T-helper 1 cell treated with Interleukin-12 subunit alpha and Interleukin-12 subunit beta and Interleukin-4 antibody, amounts not matched to agents 30 ng/mL and 1 ng/mL, for 36 hours (primary cell): ENCODE results near the gene CARD6. TPM values are rescaled to one million over a fixed set of nuclear protein-coding genes. Genes with fewer than 3 reads are reported as not detected.
"Not testable (repeated sequence)": the region's sequence is repeated elsewhere in the genome, so short reads cannot be mapped to it uniquely, and the experiment has no call there.

Experiments used
- intact Hi-C: fragments of 100-400 bp; cut with micrococcal nuclease; formaldehyde crosslinking; loops from one replicate; pipeline ENCODE4 v1.15.1; 2024
- total RNA-seq: library from RNA; stranded (reverse); gene quantifications from 2 replicates; pipeline ENCODE4 v1.2.3, GENCODE V29; 2022

The CARD6 gene
- total RNA-seq, 1 donor from 2014 or later = 6.3 TPM

GRCh38 chr5:40866844-40867243 is 25.7 kb downstream of the CARD6 start:
- intact Hi-C loops = no loop called here

GRCh38 chr5:40869384-40869783 is 28.2 kb downstream of the CARD6 start:
- intact Hi-C loops = no loop called here

DNA sequence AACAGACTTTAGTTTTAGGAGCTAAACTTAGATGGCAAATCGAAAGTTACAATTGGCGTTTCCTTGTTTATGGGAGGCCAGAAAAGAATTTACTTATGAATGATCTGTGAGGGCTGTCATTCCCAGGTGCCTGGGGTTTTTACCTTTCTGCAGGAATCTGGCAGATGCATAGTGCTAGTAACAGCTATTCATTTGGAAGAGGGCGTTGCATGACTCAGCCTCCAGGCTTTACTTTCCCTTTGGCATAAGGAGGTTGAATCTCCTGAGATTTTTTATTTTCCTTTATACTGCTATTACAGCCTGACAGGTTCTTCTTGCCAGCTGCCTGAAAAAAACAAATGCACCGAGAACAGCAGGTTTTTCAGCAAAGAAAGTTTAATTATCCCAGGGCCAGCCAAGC is 30.0 kb downstream of the CARD6 start:
- intact Hi-C loops = no loop called here

GRCh38 chr5:40872253-40872652 is 31.1 kb downstream of the CARD6 start:
- intact Hi-C loops = not testable (repeated sequence)

DNA sequence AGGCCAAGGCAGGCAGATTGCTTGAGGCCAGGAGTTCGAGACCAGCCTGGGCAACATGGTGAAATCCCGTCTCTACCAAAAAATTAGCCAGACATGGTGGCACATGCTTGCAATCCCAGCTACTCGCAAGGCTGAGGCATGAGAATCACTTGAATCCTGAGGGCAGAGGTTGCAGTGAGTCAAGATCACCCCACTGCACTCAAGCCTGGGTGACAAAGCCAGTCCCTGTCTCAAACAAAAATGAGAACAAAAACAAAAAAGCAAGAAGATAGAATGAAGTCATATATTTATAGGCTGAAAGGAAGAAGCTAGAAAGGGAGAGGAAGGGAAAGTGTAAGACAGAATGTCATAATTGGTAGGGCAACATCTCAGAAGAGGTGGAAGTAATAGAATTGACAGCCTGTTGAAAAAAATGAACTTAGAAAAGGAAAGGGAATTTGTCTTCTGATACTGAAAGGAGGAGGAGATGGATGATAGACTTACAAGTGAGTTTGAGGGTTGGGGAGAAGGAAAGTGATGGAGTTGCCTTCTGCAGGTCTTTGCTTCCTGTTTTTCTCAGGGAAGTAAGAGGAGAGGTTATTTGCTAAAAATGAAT is 32.2 kb downstream of the CARD6 start:
- intact Hi-C loops = no loop called here

GRCh38 chr5:40875958-40876357 is 34.8 kb downstream of the CARD6 start:
- intact Hi-C loops = no loop called here

DNA sequence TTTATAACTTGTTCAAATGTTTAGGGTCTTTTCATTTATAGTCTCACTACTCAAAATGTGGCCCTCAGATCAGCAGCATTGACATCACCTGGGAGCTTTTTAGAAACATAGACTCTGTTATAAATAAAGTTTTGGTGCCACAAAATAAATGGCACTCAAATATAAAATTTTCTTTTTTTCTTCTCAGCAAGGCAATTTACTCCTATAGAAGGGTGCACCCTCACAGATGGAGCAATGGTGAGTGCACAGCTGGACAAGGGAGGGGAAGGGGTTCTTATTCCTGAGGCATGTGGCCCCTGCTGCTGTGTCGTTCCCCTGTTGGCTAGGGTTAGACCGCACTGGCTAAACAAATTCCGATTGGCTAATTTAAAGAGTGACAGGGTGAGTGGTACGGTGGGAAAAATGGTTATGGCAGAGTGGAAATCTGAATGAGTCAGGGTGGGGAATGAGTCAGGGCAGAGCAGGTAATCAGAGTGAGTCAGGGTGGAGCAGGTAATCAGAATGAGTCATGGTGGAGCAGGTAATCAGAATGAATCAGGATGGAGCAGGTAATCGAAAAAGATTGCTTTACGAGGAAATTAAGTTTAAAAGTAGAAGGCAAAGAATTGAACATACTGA is 36.3 kb downstream of the CARD6 start:
- intact Hi-C loops = no loop called here

DNA sequence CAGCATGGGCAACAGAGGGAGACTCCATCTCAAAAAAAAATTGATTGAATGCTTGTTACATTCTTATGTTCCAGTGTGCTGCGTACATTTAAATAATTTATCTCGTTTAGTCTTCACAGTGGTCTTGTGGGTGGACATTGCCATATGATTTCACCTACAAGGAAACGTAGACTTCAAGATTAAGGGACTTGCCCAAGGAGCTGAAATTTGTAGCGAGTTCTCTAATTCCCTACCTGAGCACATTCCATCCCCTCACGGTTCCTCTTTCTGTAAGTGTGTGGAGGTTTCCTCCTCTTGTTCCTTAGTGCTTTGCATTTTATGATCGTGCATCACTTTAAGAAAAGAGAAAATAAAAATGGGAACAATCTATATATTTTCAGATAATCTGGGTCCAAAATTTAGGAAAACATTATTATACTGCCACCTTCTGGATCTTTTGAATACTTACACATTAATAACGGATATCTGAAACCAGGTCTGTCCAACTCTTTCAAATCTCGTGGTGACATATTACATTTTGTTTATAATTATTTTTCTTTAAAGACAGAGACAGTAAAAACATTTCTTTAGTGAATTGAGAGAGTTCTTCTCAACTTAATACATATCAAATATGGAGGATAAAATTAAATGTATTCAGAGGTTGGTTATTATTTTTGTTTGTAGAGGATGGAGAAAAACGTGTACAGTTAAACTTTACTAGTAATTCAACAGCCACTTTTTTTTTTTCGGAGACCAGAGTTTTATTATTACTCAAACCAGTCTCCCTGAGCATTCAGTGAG is 38.2 kb downstream of the CARD6 start:
- intact Hi-C loops = loop anchor here (1.0 kb wide), 8 partner anchors 44 to 1300 kb away; partner anchors contain the start of genes RPL37 and TTC33

- intact Hi-C loops = no loop called here
These were observed 41.1 kb downstream of the CARD6 start for GRCh38 chr5:40882291-40882690.

GRCh38 chr5:40883051-40883450 is 41.9 kb downstream of the CARD6 start:
- intact Hi-C loops = not testable (repeated sequence)

DNA sequence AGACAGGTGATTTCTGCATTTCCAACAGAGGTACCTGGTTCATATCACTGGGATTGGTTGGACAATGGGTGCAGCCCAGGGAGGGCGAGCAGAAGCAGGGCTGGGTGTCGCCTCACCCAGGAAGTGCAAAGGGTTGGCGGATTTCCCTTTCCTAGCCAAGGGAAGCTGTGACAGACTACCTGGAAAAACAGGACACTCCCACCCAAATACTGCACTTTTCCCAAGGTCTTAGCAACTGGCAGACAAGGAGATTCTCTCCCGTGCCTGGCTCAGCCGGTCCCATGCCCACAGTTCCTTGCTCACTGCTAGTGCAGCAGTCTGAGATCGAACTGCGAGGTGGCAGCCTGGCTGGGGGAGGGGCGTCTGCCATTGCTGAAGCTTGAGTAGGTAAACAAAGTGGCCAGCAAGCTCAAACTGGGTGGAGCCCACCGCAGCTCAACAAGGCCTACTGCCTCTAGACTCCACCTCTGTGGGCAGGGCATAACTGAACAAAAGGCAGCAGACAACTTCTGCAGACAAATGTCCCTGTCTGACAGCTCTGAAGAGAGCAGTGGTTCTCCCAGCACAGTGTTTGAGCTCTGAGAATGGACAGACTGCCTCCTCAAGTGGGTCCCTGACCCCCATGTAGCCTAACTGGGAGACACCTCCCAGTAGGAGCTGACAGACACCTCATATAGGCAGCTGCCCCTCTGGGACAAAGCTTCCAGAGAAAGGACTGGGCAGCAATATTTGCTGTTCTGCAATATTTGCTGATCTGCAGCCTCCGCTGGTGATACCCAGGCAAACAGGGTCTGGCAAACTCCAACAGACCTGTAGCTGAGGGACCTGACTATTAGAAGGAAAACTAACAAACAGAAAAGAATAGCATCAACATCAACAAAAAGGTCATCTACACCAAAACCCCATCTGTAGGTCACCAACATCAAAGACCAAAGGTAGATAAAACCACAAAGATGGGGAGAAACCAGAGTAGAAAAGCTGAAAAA is 54.6 kb downstream of the CARD6 start:
- intact Hi-C loops = not testable (repeated sequence)

GRCh38 chr5:40904205-40904993 is 63.2 kb downstream of the CARD6 start:
- intact Hi-C loops = loop anchor here (1.0 kb wide), 1 partner anchor 939 kb away; no protein-coding TSS in a partner anchor

DNA sequence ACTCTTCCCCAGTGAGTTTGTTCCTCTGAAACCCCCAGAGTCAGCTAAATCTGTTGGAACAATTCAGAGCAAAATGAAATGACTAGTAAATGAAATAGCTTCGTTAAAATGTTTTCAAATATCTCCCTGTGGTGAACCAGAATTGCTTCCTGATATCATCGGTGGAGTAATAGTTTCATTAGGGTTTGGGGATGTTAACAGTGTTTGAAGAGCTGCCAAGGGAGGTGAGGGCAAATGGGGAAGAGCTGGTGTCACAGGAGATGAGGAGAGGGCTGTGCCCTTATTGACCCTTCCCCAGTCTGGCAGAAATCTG is 63.8 kb downstream of the CARD6 start:
- intact Hi-C loops = loop anchor here (1.0 kb wide), 1 partner anchor 938 kb away; no protein-coding TSS in a partner anchor

GRCh38 chr5:40906351-40906751 is 65.2 kb downstream of the CARD6 start:
- intact Hi-C loops = no loop called here

DNA sequence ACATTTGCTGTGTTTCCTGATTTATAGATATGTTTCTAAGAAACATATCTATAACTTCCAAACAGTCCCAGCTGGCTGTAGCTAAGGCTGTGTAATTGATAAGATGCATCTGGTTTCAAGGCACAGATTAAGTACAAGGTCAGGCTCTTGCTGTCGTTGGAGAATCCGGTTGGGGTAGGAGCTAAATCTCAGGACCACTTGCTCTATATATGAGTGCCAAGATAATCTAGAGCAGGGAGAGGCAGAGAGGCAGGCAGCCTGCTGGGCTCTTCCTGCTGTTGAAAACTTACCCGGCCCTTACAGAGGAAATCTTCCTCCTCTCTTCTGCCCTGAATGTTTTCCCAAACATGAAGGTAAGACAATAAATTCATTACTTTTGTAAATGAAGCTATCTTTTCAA is 68.1 kb downstream of the CARD6 start, which contains the start of gene C7:
C7 (plus strand) TSS at position 234 of the 400 bp plus-strand sequence; CDS start at position 348, 114 bp downstream.
- intact Hi-C loops = no loop called here

DNA sequence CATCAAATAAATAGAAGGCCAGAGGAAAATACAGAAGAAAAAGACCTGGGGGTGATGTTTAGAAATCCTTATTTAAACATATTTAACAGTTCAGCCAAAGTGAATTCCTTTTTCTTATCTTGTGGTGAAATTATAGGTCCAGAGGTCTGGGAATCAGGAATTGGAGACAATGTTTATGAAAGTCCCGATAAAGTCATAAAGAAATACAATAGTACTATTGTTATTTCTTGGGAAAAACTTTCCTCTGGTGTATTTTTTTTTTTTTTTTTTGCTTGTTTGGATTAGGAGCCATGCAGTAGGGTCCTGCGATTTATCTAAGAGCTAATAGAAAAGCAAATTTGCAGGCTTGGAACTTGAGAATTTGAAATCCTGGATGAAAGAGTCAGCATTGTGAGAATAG is 68.6 kb downstream of the CARD6 start:
- intact Hi-C loops = no loop called here
